ENCODE measurements around the gene TAAR8.
"Not testable (repeated sequence)": the region's sequence is repeated elsewhere in the genome, so short reads cannot be mapped to it uniquely, and the experiment has no call there.

TAAR8 gene, protein sequence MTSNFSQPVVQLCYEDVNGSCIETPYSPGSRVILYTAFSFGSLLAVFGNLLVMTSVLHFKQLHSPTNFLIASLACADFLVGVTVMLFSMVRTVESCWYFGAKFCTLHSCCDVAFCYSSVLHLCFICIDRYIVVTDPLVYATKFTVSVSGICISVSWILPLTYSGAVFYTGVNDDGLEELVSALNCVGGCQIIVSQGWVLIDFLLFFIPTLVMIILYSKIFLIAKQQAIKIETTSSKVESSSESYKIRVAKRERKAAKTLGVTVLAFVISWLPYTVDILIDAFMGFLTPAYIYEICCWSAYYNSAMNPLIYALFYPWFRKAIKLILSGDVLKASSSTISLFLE

DNA sequence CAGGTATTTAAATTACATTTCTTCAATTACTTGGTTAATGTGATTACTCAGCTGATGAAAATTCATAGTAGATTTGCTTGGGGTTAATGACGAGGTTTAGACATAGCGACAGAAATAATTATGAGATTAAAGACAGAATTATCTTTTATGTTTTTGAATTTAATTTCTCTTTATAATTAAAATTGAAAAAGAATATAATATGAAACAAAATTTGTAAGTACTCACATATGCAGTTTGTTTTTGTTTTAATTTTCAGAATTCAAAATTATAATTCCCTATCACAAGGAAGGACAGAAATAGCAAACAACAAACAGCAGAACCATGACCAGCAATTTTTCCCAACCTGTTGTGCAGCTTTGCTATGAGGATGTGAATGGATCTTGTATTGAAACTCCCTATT, at the start of gene TAAR8:
Gene TAAR8, plus strand, starts transcription at position 301 of the 400 bp plus-strand sequence. Its CDS starts 21 bp downstream, at position 322.
- DNase-seq (ENCODE audit: low read depth in 2 of 2, low spot score in 1 of 2) = no peak

DNA sequence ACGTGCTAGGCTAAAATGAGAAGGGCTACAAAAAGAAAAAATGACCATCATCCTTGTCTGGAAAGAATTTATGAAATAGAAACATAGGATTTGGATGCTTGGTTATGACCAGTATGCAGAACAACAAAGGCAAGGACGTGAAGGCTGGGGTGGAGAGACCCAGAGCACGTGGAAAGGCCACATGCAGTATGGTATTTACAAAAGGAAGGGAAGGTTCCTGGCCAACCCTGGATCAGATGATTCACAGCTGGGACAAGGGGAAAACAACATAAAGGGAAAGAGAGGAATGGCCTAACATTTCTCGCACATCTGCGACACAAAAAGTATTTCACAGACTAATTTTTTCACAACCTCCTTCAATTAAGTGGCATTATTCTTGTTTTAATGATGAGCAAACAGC, 47.7 kb upstream of the TAAR8 start:
- no peak for DNase-seq (ENCODE audit: low read depth in 2 of 2, low spot score in 1 of 2)

DNA sequence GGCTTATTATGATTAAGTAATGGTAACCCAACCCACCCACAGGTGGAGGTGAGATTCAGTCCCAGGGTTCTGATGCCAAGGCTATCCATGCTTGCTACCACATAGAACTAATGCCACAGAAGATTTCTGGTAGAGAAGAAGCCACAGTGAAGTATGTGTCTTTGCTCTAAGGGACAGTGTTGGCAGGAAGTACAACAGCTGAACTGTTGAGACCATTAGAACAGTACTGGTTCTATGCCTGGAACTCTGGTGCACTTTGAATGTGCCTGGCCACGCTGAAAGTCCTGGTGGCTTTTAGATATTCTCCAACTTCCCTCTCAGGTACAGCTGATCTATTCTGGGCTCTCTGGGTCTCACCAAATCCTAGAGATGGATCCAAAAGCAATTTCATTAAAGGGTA, 47.3 kb upstream of the TAAR8 start:
- no peak for DNase-seq (ENCODE audit: low read depth in 2 of 2, low spot score in 1 of 2)

DNA sequence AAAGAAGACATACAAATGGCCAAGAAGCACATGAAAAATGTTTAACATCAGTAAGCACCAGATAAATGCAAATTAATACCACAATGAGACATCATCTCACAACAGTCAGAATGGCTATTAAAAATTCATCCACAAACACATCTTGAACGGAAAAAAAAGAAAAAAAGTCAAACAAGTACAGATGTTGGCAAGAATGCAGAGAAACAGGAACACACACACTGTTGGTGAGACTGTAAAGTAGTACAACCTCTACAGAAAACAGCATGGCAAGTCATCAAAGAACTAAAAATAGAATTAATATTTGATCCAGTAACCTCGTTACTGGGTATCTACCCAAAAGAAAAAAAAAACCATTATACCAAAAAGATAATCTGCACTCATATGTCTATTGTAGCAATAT, 46.0 kb upstream of the TAAR8 start:
- DNase-seq (ENCODE audit: low read depth in 2 of 2, low spot score in 1 of 2) = no peak

DNA sequence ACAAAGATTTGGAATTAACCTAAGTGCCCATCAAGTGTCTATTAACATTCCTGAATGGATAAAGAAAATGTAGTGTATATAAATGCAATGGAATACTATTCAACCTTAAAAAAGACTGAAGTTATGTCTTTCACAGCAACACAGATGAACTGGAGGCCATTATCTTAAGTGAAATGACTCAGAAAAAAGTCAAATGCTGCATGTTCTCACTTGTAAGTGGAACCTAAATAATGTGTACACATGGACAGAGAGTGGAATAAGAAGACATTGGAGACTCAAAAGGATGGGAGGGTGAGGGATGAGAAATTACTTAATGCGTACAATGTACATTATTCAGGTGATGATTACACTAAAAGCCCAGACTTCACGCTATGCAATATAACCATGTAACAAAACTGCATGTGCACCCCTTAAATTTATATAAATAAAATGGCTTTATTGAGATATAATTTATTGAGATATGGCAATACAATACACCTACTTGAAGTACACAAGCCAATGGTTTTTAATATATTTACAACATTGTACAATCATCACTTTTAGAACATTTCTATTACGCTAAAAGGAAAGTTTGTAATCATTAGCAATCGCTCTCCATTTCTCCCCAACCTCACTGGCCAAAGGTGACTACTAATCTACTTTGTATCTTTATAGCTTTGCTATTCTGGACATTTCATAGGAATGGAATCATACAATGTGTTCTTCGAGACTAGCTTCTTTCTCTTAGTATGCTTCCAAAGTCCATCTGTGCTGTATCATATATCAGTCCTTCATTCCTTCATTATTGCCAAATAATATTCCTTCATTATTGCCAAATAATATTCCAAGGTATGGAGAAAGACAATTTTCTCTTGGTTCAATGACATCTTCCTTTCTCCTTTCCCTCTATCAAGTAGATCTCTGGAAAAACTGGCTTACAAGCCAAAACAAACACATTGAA, 45.3 kb upstream of the TAAR8 start:
- DNase-seq (ENCODE audit: low read depth in 2 of 2, low spot score in 1 of 2) = no peak

DNA sequence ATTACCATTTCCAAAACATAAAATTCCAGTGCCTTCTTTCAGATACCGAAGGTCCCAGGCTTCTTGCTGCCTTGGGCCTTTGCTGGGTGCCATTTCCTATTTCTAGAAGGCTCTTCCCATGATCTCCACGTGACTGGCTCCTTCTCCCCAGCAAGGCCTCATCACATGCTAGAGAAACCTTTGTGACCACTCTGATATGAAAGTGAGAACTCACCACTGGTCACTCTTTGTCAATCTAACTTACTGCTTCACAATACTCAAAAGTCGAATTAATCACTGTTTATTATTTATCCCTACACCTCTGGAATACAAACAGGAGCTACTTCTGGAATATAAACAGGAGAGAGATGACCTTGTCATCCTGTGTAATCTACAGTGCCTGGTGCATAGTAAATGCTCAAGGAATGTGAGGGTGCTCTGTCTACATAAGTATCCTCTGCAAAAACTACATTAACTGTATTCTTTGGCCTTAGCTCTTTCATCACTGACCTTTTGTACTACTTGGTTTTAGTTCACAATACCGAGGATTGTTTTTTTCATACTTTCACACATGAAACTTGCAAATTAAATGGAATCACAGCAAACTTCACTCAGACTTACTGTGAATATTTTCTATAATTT, 41.2 kb upstream of the TAAR8 start:
- DNase-seq (ENCODE audit: low read depth in 2 of 2, low spot score in 1 of 2) = no peak

DNA sequence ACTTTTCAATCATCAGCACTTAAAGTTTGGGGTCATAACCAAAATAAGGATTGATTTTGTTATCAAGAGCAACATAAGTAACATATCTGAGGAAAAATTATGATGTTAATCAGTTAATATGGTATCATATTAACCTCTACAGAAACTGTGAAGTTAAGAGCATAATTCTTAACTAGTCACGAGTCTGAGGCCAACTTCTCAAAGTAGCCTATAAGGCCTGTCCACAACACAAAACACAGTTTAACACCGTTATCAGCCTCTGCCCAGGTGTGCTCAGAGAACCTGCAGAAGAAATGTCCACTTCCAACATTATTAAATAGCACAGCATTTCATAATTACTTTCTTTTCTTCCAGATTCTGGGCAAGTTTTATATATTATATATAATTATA, 40.6 kb upstream of the TAAR8 start:
- no peak for DNase-seq (ENCODE audit: low read depth in 2 of 2, low spot score in 1 of 2)

DNA sequence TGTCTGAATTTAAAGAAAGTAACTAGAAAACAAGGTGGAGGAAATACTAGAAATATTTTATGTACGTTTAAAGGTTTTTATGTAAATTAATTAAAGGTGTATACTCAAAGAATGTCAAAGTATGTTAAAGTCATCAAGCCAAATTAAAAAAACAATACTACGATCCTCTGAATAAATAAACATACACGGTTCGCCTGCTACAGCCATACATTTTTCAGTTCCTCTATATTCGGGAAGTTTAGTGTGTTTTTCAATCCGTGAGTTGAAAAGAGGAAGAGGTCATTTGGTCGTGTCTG, 40.2 kb upstream of the TAAR8 start:
- DNase-seq (ENCODE audit: low read depth in 2 of 2, low spot score in 1 of 2) = no peak

DNA sequence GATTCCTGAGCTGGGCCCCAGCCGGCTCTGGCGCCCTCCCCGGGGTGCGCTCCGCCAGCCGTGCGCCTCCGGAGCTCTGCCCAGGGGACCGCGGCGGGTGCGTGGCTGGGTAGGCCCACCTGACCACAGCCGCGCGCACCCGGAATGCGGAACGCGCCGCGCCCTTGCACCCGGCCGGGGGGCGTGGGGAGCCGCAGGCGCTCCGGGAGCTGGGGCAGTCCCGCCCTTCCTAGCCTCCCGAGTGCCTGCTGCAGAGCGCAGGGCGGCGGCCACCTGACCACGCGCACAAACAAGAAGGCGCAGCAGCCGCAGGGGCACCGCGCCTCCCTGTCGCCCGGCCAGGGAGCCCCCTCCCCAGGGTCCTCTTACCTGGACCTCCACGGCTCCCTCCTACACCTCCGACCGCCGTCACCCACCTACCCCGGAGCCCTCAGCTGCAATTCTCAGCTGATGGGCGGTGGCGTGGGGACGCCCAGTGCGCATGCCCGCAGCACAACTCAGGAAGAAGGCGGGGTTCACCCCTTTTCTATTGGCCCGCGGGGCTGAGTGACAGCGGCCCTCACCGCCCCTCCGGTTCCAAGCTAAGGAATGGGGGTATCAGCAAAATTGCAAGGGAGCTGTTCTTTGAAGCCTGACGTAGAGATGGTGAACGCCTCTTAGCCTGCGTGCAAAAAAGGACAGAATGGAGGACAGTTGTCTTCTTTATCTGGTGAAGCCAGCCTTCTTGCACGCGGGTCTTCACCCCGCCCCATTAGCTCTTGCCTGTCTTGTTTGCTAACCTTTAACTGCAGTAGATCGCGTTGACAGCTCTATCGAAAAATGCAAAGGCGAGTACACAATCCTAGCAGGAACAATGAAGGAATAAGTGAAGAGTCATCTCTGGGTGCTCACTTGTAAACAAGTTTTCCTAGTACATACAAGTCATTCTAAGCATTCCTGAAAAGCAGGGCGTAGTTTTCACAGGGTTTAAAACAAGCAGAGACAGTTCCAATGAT, 39.5 kb upstream of the TAAR8 start, which contains the start of gene STX7:
Gene STX7, minus strand, starts transcription at position 479 of the 995 bp plus-strand sequence. CDS start 9,586 bp downstream, outside the sequence.
- peak; percentile 64 to 74 for DNase-seq (ENCODE audit: low read depth in 2 of 2, low spot score in 1 of 2)

DNA sequence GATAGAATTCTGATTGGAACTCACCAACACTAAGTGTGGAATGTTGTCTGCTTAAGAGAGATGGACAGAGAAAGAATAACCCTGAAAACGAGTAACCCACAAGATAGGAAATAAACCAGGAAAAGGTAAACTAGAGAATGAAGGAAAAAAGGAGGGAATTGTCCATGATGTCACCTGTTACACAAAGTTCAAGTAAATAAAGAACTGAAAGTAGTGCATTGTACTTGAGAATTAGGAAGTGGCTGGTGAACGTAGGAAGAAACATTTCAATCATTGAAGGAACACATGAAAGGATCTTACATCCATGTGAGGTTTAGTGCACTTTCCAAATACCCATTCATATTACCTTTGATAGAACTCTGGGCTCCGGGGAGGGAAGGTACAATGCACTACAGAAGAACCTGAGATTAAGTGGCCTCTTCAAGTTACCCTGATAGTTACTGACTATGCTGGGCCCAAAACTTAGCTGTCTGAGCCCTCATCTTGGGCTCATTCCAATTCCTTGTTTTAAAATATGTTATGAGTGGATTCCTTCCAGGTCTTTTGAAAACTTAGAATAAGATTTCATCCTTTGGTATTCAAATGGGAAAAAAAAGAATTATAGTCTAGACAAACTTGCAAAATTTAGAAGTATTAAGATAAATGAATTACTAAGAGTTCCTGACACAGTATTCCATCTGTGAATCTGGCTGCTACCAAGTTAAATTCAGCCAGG, 38.5 kb upstream of the TAAR8 start:
- DNase-seq (ENCODE audit: low read depth in 2 of 2, low spot score in 1 of 2) = no peak

DNA sequence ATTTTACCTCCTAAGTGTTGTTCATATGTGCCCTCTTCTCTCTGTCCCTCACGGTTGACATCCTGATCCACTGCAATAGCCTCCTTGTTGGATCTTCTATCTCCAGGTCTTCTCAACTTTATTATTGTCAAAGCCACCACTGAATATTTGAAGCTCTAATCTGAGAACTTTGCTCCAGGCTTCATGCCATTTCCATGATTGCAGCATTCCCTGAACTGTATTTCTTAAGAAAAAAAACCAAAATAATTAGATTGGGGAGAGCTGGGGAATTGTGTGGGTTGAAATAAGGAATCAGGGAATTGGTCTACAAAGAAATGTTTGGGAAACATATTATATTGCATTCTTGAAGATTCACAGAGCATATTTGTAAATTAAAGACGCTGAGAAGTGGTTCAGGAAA, 37.1 kb upstream of the TAAR8 start:
- DNase-seq (ENCODE audit: low read depth in 2 of 2, low spot score in 1 of 2) = no peak

DNA sequence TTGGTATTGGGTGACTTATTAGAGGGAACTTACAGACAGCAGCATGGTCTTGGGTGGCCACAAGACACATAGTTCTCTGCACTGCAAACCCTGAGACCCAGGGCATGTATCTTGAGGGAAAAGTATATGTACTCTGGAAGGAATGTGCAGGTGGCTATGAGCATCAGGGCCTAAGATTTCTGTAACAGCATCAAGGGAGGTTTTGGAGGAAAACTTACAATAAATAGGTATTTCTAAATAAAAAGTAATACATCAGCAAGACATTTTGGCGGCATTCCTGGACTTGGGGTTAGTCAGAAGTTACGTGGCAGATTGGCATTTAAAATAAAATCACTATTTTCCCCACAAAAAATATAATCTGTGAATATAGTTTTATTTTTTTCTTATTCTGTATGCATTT, 31.5 kb upstream of the TAAR8 start:
- no peak for DNase-seq (ENCODE audit: low read depth in 2 of 2, low spot score in 1 of 2)

DNA sequence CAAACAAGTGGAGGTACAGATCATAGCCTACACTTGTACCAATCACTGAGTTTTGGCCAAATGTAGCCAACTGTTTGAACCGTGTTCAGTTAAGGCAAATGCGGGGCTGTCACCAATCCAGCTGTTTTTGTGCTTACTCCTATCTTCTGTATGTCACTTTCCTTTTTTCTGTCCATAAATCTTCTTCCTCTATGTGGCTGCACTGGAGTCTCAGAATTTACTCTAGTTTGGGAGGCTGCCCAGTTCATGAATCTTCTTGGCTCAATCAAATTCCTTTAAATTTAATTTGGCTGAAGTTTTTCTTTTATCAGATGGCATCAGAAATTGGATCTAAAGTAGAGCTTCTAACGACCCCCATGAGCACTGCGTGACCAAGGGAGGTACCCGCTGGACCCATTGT, 27.8 kb upstream of the TAAR8 start:
- DNase-seq (ENCODE audit: low read depth in 2 of 2, low spot score in 1 of 2) = no peak

DNA sequence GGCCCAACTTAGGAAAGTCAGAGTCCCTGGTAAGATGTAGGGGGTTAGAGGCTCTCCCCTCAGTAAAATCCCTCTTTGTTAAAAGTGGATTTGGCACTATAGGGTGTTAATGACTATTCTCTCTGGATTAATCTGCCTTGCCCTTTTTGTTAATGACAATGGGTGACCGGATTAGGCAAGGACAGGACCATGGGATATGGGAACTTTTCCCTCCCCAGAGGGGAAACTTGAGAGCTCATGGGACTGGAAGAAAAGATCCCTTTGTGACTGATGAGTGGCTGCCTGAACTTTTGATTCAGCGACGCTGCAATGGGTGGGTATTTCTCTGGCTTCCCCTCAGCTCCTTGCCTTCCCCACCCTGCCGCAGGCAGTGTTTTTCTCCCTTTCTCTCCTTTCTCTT, 26.6 kb upstream of the TAAR8 start:
- DNase-seq (ENCODE audit: low read depth in 2 of 2, low spot score in 1 of 2) = no peak

DNA sequence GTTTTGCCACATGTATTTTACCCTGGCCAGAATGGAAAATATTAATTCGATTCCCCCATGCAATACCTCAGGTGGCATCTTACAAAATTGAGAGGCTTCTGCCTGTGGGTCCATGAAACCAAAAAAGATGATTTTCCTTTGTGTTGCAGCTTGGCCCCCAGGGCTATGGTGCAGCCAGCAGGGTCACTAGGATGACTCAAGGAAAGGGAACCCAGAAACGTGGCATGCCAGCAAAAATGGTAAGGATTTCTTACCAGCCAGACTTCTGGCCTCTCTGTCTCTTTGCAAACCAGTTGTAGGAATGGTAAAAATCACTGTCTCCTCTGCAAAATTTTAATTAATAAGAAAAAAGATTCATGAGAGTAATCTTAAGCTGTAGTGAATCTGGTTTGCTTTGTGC, 26.0 kb upstream of the TAAR8 start:
- no peak for DNase-seq (ENCODE audit: low read depth in 2 of 2, low spot score in 1 of 2)

DNA sequence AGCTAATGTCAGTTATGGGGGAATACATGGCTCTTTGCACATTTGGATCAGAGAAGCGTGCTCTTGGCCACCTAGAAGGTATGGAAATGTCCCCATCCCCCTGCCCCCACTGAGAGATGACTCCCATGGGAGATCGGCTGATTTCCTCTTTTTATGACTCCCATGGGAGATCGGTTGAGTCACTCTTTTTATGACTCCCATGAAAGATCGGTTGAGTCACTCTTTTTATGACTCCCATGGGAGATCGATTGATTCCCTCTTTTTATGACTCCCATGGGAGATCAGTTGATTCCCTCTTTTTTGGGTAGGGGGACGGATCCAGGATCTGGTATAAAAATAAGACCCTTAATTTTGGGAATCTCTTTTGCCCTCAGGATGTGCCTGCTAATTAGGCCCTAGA, 24.7 kb upstream of the TAAR8 start:
- DNase-seq (ENCODE audit: low read depth in 2 of 2, low spot score in 1 of 2) = no peak

DNA sequence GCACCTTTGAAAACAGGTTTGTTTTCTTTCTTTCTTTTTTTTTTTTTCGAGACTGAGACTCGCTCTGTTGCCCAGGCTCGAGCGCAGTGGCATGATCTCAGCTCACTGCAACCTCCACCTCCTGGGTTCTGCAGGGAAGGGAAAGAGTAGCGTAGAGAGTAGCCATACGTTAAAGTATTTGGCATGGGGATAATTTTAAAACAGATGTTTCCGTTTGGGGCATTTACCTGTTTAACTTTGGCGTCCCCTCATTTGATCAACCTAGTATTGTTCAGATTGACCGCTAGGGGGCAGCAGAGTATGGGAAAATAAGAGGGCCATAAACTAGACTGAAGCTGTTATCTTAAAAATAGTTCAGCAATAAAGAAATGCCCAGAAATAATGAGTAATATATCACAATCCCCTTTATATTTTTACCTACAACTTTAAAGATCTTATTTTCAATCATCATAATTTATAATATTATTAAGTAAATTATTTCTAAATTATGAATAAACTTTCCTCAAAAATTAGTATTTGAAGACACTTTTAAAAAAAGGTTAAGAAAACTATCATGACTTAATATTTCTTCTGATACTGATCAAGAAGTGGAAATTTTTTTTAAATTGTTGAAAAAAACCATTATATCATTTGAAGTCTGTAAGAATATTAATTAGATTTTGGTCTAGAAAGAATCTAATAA, 22.0 kb upstream of the TAAR8 start:
- peak; percentile 49 to 56 for DNase-seq (ENCODE audit: low read depth in 2 of 2, low spot score in 1 of 2)

DNA sequence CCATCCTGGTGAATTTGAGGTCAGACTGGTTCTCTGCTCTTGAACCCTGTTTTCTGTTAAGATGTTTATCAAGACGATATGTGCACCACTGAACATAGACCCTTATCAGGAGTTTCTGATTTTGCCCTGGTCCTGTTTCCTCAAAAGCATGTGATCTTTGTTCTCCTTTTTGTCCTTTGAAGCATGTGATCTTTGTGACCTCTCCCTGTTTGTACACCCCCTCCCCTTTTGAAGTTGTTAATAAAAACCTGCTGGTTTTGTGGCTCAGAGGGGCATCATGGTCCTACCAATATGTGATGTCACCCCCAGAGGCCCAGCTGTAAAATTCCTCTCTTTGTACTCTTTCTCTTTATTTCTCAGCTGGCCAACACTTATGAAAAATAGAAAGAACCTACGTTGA, 17.9 kb upstream of the TAAR8 start:
- DNase-seq (ENCODE audit: low read depth in 2 of 2, low spot score in 1 of 2) = not testable (repeated sequence)

DNA sequence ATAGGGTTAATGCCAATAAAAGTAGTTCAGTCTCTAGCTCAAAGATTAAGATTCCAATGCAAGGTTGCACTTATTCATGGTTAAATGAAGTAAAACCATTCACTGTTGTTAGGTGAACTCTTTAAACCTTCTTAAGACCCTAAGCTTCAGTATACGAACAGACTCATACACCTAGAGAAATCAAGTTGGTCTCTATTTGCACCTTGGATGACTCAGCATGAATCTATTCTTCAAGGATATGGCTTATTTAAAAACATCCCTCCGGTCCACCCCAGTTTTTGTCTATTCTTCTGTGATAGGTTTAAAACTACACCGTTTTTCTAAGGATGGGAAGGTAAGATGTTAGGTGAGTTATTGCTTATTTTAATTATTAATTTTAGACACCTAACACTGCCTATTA, 15.3 kb upstream of the TAAR8 start:
- no peak for DNase-seq (ENCODE audit: low read depth in 2 of 2, low spot score in 1 of 2)

DNA sequence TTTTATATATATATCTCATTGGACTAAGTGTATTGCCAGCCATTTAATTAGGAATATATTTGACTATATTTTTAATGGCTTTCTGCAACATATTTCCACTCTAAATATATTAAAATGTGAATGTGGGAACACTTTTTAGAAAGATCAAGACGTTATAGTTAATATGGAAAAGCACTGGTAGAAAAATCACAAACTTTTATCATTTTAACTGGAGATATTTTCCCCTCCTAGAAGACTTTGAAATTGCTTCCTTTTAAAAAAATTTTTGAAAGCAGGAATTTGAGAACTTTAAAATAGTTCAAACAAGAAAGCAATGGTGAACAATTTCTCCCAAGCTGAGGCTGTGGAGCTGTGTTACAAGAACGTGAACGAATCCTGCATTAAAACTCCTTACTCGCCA, 14.5 kb upstream of the TAAR8 start, which contains the start of gene TAAR9:
Gene TAAR9, plus strand, starts transcription at position 301 of the 400 bp plus-strand sequence. Its CDS starts 13 bp downstream, at position 314.
- no peak for DNase-seq (ENCODE audit: low read depth in 2 of 2, low spot score in 1 of 2)

All from stimulated activated CD8-positive, alpha-beta memory T cell treated with anti-CD3 and anti-CD28 coated beads, Interleukin-4, amount 100 ng/mL, for 1 hour (primary cell).